ACC112 (cell line): ENCODE measurements around the gene PFKFB4.
A peak's percentile ranks its signal among the peaks of the same experiment; 100 is the strongest.

Experiments
- H2AFZ ChIP-seq: fragments of 200-600 bp; sonication (generic); one replicate; pipeline ENCODE4 v1.6.0; 2017; ENCODE audit warnings: antibody characterized with exemption, low read length; ENCODE audit not compliant: unreplicated experiment
- H3K27ac ChIP-seq: fragments of 200-600 bp; sonication (generic); 2 replicates; pipeline ENCODE4 v1.5.1; 2014; ENCODE audit warnings: low read depth, mild to moderate bottlenecking, antibody characterized with exemption, low read length, moderate library complexity
- H3K27me3 ChIP-seq: fragments of 200-600 bp; sonication (generic); 2 replicates; pipeline ENCODE4 v1.6.1; 2014; ENCODE audit warnings: mild to moderate bottlenecking, antibody characterized with exemption, low read length, moderate library complexity, mixed read lengths; ENCODE audit not compliant: insufficient read depth
- H3K36me3 ChIP-seq: fragments of 200-600 bp; sonication (generic); 2 replicates; pipeline ENCODE4 v1.6.1; 2016; ENCODE audit warnings: mild to moderate bottlenecking, antibody characterized with exemption, low read length, moderate library complexity, mixed read lengths; ENCODE audit not compliant: insufficient read depth
- H3K4me1 ChIP-seq: fragments of 200-600 bp; sonication (generic); one replicate; pipeline ENCODE4 v1.6.1; 2016; ENCODE audit warnings: low read length, mixed read lengths; ENCODE audit not compliant: insufficient read depth, unreplicated experiment, control insufficient read depth
- H3K4me3 ChIP-seq: fragments of 200-600 bp; sonication (generic); 2 replicates; pipeline ENCODE4 v1.5.1; 2014; ENCODE audit warnings: mild to moderate bottlenecking, low read depth, low read length
- H3K79me2 ChIP-seq: fragments of 200-600 bp; sonication (generic); one replicate; pipeline ENCODE4 v1.6.0; 2016; ENCODE audit warnings: low read length; ENCODE audit not compliant: control insufficient read depth, unreplicated experiment, insufficient read depth

Gene PFKFB4

DNA sequence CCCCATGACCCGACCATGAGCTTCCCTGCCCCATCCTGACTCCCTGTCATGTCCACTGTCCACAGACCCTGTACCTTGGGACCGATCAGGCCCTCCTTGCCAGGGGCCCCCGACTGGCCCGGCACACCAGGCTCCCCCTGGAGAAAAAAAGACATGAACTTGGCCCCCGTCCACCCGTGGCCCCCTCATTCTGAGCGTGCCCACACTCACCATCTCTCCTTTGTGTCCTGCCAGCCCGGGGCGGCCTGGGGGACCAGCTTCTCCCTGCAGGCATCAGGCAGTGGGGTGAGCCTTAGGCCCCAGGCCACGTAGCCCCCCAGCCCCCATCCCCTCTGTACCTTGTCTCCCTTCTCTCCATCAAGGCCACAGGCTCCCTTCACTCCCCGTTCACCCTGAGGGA lies 10.9 kb upstream of the PFKFB4 start:
- no peak overlapping the region for H3K27ac ChIP-seq
- H3K4me1 ChIP-seq: peaks cover 46% of the 10 kb centered on the region

DNA sequence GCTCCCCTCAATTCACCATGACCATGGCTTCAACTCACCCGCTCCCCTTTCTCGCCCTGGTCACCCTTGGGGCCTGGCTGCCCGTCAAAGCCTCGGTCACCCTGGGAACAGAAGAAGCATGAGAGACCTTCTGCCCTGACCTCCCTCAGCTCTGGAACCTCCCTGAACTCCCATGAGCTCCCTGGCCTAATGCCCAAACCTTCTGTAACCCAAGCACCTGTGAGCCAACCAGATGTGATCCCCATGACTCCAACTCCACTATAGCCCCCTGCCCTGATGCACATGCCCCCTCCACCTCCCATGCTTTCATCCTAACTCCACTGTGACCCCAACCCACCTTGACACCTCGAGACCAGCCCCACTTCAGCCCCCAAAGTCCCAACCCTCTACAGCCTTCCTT lies 10.5 kb upstream of the PFKFB4 start:
- Histone ChIP-seq H2AFZ (no peak overlapping the region), H3K4me3 (no peak overlapping the region), H3K79me2 (no peaks in the 10 kb centered on the region), H3K27me3 (no peaks in the 10 kb centered on the region), H3K27ac (no peak overlapping the region), H3K36me3 (no peaks in the 10 kb centered on the region), H3K4me1 (peaks cover 46% of the 10 kb centered on the region)

More for the DNA sequence above, 10.9 kb upstream of the PFKFB4 start:
- H3K4me3 ChIP-seq: no peak overlapping the region
- H3K36me3 ChIP-seq: no peaks in the 10 kb centered on the region
- no peaks in the 10 kb centered on the region for H3K79me2 ChIP-seq
- no peaks in the 10 kb centered on the region for H3K27me3 ChIP-seq
- H2AFZ ChIP-seq: no peak overlapping the region

- H3K36me3 ChIP-seq: no peaks in the 10 kb centered on the region
These were observed 9.8 kb upstream of the PFKFB4 start for GRCh38 chr3:48566401-48566760.

DNA sequence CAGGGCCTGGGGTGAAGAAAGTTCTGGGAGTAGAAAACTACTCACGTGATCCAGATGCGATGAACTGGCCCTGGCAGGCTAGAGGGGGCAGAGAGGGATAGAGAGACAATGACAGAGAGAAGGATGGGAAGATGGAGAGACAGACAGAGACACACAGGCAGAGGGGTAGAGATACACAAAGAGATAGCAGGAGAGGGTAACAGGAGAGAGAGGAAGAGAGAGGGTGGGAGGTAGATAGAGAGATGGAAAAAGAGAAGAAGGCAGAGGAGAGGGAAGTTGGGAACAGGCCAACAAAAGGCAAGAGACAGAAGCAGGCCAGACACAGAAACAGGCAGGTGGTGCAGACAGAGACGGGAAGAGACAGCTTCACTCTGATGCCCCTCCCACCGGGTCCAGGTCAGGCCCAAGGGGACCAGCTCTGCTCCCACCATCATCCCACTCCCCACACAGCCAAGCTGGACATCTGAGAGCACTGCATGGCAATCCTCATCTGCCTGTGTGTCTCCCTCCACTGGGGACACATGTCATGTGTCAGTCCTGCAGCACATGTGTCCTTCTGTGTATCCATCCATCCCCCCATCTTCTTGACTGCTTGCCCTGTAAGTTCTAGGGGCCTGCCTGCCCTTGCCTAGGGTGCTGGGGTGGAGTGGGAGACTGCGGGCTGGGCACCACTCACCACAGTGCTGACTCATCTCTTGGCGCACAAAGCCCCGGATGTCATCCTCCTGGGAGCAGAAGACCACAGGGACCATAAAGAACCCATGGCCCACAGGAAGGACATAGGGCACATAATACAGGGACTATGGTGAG lies 9.2 kb upstream of the PFKFB4 start:
- no peaks in the 10 kb centered on the region for H3K79me2 ChIP-seq
- peaks cover 56% of the 10 kb centered on the region for H3K4me1 ChIP-seq
- peak overlapping the region; percentile 44 for H3K27ac ChIP-seq
- H3K27me3 ChIP-seq: no peaks in the 10 kb centered on the region
- H2AFZ ChIP-seq: no peak overlapping the region
- no peak overlapping the region for H3K4me3 ChIP-seq
- no peaks in the 10 kb centered on the region for H3K36me3 ChIP-seq

More at GRCh38 chr3:48566401-48566760, 9.8 kb upstream of the PFKFB4 start:
- peak overlapping the region; percentile 49; the same call in 1 of the 2 replicates for H3K27ac ChIP-seq
- peaks cover 51% of the 10 kb centered on the region for H3K4me1 ChIP-seq
- no peak overlapping the region for H2AFZ ChIP-seq
- no peaks in the 10 kb centered on the region for H3K27me3 ChIP-seq
- no peaks in the 10 kb centered on the region for H3K79me2 ChIP-seq
- H3K4me3 ChIP-seq: no peak overlapping the region

GRCh38 chr3:48565186-48565585 lies 8.6 kb upstream of the PFKFB4 start:
- Histone ChIP-seq H3K4me1 (peaks cover 62% of the 10 kb centered on the region), H3K27me3 (no peaks in the 10 kb centered on the region), H2AFZ (no peak overlapping the region), H3K4me3 (no peak overlapping the region), H3K27ac (peak overlapping the region; percentile 44), H3K36me3 (no peaks in the 10 kb centered on the region), H3K79me2 (no peaks in the 10 kb centered on the region)

- Histone ChIP-seq H3K4me1 (peaks cover 65% of the 10 kb centered on the region), H3K36me3 (no peaks in the 10 kb centered on the region), H3K27me3 (no peaks in the 10 kb centered on the region), H3K27ac (peak overlapping the region; percentile 84), H3K79me2 (no peaks in the 10 kb centered on the region), H2AFZ (no peak overlapping the region), H3K4me3 (no peak overlapping the region)
These were observed 8.1 kb upstream of the PFKFB4 start for GRCh38 chr3:48564667-48565066.

GRCh38 chr3:48564022-48564421 lies 7.4 kb upstream of the PFKFB4 start:
- Histone ChIP-seq H2AFZ (no peak overlapping the region), H3K27ac (peak overlapping the region; percentile 84), H3K4me1 (peaks cover 71% of the 10 kb centered on the region), H3K4me3 (no peak overlapping the region; the same call in 1 of the 2 replicates), H3K27me3 (no peaks in the 10 kb centered on the region), H3K36me3 (no peaks in the 10 kb centered on the region), H3K79me2 (peaks cover 2% of the 10 kb centered on the region)

DNA sequence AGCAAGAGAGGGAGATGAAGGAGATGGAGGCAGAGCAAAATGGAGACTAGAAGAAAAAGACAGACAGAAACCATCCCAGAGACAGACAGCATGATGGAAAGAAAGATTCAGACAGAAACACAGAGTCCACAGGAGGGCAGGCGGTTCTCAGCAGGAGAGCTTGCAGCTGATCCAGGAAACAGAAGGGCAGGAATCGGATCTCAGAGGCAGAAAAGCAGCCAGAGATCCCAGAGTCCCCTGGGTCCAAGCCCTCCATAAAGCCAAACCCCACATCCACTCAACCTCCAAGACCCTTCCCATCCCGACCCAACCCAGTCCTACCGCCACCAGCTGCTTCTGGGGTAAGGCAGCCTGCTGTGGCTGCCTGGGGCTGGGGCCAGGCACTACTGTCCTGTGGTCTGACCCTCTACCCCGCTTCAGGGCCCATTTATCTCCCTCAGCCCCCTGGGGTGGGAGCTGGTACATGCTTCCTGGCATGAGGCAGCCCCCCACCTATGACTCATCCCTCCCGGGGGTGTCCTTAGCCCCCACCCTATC lies 6.8 kb upstream of the PFKFB4 start, which contains the start of gene UCN2:
UCN2 (minus strand) TSS at position 400 of the 537 bp plus-strand sequence. CDS start 657 bp downstream, outside the sequence.
- H3K4me3 ChIP-seq: peak within 1 kb of the TSS; percentile 16; the same call in 1 of the 2 replicates
- peaks cover 76% of the 10 kb centered on the region for H3K4me1 ChIP-seq
- H3K36me3 ChIP-seq: no peaks in the 10 kb centered on the region
- peaks cover 4% of the 10 kb centered on the region for H3K79me2 ChIP-seq
- H2AFZ ChIP-seq: no peak within 1 kb of the TSS
- H3K27ac ChIP-seq: peak within 1 kb of the TSS; percentile 84
- H3K27me3 ChIP-seq: no peaks in the 10 kb centered on the region

DNA sequence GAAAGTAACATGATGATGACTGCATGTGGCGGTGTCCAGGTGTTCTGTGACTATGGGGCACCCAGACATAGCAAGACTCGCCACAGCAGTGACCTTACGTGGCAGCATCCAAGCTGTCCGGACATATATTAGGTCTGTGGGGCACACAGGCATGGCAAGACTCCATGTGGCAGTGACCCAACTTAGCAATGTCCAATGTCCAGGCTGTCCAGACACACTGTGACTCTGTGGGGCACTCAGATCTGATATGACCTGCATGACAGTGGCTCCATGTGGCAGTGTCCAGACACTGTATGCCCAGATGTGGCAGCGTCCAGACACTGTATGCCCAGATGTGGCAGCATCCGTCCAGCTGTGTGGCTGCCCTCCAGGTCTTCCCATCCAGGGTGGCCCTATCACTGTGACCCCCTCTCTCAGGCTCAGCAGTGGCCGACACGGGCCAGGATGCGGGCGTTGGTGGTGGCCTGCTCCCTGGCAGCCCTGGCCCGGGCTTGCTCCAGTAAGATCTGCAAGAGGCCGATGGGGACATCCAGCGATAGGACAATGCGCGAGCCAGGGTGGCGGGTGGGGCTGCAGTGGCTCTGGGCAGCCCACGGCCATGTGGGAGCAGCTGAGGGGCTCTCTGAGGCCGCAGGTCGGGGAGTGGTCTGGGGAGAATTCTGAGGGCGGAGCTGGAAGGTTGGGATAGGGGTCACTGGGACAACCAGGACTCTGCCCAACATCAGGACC lies 5.9 kb upstream of the PFKFB4 start:
- Histone ChIP-seq H3K27me3 (no peaks in the 10 kb centered on the region), H2AFZ (no peak overlapping the region), H3K79me2 (peaks cover 4% of the 10 kb centered on the region), H3K36me3 (no peaks in the 10 kb centered on the region), H3K27ac (peak overlapping the region; percentile 84), H3K4me3 (no peak overlapping the region), H3K4me1 (peaks cover 80% of the 10 kb centered on the region)

DNA sequence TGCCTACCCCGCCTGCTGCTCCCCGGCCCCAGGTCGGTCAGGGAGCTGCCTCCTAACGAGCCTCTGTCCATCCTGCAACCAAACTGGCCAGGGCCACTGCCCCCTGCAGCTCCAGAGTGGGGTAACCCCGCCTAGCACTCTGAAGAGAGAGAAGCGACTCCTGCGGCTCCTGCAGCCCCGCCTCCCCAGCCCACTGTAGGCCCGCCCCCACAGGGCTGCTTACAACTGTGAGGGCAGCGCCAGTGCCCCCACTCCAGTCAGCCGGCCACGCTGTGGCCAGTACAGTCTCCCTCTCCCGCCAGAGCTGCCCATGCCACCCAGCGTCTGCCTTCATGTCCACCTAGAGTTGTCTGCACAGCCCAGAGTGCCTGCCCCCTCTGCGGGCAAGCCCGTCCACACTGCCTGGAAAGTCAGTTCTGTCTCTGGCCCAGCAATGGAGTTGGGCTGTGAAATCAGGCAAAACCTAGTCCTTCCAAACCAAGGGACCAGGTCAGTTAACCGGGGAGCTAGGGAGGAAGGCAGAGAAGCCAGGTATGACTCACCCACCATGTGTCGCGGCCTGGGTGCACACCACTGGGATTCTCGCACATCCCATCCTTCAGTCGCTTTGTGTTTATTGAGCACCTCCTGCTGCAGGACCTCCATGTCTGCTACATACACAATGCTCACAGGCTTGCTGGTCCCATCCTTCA lies 4.6 kb upstream of the PFKFB4 start:
- H3K79me2 ChIP-seq: peaks cover 7% of the 10 kb centered on the region
- H3K4me1 ChIP-seq: peaks cover 70% of the 10 kb centered on the region
- no peak overlapping the region for H2AFZ ChIP-seq
- H3K4me3 ChIP-seq: peak overlapping the region; percentile 29
- H3K27ac ChIP-seq: peak overlapping the region; percentile 40
- H3K27me3 ChIP-seq: no peaks in the 10 kb centered on the region
- H3K36me3 ChIP-seq: no peaks in the 10 kb centered on the region
